HG03097 (cell line): ENCODE measurements around the gene AHDC1.
"Not testable (repeated sequence)": the region's sequence is repeated elsewhere in the genome, so short reads cannot be mapped to it uniquely, and the experiment has no call there.

ENCODE experiments used
- ATAC-seq: cut with Tn5 transposase; IDR thresholded peaks from one replicate; pipeline ENCODE4 v1.9.1; 2021; ENCODE audit not compliant: unreplicated experiment, low FRiP score

AHDC1 gene, protein sequence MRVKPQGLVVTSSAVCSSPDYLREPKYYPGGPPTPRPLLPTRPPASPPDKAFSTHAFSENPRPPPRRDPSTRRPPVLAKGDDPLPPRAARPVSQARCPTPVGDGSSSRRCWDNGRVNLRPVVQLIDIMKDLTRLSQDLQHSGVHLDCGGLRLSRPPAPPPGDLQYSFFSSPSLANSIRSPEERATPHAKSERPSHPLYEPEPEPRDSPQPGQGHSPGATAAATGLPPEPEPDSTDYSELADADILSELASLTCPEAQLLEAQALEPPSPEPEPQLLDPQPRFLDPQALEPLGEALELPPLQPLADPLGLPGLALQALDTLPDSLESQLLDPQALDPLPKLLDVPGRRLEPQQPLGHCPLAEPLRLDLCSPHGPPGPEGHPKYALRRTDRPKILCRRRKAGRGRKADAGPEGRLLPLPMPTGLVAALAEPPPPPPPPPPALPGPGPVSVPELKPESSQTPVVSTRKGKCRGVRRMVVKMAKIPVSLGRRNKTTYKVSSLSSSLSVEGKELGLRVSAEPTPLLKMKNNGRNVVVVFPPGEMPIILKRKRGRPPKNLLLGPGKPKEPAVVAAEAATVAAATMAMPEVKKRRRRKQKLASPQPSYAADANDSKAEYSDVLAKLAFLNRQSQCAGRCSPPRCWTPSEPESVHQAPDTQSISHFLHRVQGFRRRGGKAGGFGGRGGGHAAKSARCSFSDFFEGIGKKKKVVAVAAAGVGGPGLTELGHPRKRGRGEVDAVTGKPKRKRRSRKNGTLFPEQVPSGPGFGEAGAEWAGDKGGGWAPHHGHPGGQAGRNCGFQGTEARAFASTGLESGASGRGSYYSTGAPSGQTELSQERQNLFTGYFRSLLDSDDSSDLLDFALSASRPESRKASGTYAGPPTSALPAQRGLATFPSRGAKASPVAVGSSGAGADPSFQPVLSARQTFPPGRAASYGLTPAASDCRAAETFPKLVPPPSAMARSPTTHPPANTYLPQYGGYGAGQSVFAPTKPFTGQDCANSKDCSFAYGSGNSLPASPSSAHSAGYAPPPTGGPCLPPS (N-terminal part only)

DNA sequence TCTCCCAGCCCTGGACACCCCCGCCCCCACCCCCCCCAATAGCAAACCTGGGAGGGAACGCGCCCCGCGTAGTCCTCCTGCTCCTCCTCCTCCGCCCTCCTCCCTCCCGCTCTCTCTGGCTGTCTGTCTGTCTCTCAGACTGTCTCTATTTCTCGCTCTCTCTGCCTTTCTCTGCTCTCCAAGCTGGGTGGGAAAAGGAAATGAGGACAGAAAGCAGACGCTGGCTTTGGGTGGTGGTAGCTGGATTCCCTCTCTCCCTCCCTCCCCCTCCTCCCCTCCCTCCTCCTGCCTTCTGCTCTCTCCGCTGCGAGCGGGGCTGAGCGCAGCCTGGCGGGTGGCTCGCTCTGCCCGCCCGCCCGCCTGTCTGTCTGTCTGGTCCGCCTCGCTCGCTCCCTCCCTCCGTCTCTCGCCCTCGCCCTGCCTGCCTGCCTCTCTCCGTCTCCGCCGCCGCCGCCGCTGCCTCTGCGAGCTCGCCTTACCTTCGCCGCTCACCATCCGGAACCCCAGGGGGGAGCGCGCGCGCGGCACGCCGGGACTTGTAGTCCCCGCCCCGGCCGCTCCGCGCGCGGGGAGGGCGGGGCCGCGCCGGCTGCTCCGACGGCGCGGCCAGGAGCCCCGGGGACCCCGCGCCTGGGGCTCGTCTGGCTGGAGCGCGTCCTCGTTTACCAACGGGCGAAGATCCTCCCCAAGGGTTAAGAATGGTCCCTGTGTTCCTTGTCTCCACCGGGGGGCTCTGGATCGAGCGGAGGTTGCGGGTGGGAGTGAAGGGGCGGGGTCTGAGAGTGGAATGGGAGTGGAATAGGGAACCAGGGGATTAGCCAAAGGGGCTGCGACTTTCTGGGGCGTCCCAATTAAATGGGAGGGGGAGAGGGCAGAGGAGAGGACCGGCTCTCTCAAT lies at the start of gene AHDC1:
TSS of gene AHDC1 (minus strand) at position 464 of the 898 bp plus-strand sequence. CDS start 52,029 bp downstream, outside the sequence.
- ATAC-seq: no peak

DNA sequence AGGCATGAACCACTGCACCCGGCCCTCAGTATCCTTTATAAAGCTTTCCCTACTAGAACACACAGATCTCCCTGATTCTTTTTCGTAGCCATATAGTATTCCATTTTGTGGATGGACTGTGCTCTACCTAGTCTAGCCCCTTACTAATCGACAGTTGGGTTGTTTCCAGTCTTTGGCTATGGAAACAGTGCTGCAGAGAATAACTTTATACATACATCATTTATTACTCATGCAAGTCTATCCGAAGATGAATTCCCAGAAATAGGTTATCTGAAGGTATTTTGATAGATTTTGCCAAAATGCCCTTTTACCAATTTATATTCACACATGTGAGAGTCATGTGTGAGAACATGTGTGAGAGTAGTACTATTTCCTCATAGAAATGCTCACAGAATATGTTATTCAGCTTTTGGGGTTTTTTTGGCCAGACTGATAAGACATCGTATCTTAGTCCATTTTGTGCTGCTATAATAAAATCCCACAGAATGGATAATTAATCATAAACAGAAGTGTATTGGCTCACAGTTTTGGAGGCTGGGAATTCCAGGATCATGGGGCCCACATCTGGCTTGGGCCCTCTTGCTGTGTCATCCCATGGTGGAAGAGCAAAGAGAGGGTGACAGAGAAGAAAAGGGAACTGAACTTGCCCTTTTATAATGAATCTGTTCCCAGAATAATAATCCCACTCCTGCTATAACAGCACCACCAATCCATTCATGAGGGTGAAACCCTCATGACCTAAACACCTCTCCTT lies 48.3 kb upstream of the AHDC1 start:
- no peak for ATAC-seq

DNA sequence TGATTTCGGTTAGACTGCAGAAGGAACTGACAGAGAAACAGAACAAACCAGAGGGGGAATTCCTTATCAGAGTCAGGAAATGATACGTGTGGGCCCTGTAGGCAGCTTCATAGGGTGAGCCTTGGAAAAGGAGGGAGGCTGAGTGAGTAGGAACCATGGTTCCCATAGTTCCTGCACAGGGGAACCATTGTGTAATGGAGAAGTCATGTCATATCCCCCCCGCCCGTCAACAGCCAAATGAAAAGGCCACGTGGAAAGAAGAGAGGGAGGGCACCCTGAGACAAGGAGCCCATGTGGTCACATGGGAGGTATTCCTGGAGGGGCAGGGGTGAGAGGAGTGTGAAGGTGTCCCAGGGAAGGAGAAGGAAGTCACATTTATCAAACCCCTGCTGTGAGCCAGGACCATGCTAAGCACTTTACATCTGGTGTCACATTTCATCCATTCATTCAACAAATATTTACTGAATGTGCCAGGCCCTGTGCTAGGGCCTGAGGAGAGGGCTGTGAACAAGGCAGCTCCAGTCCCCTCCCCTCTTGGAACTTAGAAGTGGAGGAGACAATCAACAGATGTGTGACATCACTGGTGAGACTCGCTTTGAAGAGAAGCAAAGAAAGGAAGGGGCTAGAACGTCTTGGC lies 46.7 kb upstream of the AHDC1 start:
- no peak for ATAC-seq

DNA sequence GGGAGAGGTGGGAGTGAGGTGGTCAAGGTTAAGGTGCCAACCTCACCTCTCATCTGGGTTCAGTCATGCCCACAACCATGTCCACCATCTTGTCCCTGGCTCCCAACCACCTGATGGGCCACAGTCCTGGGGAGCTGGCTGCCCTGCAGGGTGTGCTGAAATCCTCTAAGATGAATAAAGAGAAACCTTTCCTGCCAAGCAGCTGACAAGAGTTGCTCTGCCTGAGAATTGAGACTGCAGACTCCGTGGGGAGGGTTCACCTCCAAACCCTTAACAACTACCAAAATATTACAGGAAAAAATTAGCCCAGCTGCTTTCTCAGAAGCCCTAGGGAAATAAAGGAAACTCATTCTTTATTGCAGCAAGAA lies 46.2 kb upstream of the AHDC1 start:
- ATAC-seq: no peak

DNA sequence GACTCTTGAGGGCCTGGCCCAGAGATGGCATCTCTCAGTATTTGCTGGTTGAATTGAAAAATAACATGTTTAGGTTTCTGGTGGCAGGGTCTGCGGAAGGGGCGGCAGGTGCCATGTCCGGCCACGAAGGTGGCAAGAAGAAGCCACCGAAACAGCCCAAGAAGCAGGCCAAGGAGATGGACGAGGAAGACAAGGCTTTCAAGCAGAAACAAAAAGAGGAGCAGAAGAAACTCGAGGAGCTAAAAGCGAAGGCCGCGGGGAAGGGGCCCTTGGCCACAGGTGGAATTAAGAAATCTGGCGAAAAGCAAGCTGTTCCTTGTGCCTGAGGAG lies 45.3 kb upstream of the AHDC1 start:
- ATAC-seq: no peak

DNA sequence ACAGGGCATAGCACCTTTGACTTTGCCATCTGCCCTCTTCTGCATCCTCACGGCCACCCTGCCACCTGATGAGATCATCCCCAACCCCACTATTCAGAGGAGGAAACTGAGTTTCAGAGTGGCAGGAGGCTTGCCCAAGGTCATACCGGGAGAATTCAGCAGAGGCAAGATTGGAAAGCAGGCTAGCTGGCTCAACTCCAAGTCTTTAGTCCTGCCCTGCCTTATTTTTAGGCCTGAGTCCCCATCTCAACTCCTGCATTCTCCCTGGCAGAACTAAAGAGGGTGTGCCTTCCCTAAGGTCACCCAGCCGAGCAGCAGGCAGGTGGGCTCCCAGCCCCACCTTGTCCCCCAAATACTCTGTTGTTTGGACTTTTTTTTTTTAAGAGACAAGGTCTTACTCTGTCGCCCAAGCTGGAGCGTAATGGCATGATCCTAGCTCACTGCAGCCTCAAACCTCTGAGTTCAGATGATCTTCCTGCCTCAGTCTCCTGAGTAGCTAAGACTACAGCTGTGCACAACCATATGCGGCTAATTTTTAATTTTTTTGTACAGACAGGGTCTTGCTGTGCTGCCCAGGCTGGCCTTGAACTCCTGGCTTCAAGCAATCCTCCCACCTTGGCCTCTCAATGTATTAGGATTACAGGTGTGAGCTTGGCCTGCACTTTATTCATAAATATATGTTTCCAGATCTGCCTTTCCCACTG lies 44.8 kb upstream of the AHDC1 start:
- no peak for ATAC-seq

DNA sequence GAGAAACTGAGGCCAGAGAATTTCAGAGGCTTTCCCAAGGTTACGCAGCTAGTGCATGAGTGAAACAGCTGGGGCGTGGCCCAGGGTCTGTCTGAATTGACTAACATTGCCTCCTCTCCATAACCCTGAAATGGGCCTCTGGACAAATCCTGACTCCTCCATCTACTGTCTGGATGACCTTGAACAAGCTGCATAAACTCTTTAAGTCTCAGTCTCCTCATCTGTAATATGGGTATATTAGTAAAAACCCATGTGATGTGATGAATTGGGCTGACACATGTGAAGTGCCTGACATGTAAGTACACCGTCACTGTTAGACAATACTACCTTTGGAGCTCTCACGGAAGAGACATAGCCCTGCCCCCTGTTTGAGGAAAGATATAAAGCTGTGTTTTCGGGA lies 43.4 kb upstream of the AHDC1 start:
- no peak for ATAC-seq

DNA sequence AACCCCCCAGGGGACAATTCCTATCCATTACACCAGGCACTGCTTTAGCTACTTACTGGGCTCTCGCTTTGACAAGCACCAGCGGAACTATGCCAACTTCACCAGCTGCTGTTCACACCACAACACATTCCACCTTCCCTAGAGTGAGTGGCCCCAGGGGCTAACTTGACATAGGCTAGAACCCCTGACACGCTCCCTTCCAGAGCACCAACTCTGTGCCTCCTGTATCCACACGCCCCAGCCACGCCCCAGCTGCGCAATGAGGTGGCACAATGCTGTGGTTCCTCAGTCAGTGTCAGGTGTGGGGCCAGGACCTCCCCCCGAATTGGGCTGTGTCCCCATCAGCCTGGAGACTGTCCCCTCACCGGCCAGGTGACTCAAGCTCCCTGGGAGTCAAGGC lies 42.7 kb upstream of the AHDC1 start:
- no peak for ATAC-seq

DNA sequence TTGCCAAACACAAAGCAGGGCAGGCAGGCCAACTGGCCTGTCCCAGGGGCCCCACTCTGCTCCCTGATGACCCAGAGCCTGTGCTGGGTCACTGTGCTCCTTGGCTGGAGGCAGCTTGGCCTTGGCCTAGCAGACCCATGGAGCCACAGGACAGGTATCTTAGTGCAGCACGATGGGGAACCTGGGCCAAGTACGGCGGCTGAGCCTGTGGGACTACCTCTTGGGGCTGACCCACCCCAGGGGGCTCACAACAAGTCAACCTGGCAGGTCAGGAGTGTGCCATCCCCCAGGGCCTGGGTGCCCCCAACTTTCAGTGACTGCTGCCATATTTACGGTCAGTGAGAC lies 41.1 kb upstream of the AHDC1 start:
- no peak for ATAC-seq

DNA sequence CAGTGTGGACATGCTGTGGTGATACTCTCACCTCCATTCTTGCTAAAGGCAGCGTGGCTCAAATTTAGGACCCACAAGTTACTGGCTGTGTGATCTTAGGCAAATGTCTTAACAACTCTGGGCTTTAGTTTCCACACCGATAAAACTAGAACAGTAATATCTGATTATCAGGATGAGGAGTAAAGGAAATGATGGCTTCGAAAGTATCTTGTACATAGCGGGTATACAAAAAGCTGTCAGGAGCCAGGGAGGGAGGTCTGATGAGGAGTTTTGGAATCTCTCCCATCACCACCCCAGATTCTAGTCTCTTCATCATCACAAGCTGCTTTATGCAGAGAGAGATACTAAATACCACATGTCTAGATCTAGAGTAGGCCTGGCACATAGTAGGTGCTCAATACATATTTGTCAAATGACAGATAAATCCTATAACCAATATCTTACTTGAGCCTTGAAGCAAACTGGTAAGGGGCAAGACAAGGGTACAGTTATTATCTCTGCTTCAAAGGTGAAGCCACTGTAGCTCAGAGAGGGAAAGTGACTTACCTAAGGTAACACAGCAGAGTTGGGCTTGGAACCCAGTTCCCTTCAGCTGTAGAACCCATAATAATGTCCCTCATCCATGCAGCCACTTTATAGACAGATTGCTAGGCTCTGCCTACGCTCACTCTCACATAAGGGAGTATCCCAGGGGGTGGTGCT lies 40.6 kb upstream of the AHDC1 start:
- ATAC-seq: no peak

DNA sequence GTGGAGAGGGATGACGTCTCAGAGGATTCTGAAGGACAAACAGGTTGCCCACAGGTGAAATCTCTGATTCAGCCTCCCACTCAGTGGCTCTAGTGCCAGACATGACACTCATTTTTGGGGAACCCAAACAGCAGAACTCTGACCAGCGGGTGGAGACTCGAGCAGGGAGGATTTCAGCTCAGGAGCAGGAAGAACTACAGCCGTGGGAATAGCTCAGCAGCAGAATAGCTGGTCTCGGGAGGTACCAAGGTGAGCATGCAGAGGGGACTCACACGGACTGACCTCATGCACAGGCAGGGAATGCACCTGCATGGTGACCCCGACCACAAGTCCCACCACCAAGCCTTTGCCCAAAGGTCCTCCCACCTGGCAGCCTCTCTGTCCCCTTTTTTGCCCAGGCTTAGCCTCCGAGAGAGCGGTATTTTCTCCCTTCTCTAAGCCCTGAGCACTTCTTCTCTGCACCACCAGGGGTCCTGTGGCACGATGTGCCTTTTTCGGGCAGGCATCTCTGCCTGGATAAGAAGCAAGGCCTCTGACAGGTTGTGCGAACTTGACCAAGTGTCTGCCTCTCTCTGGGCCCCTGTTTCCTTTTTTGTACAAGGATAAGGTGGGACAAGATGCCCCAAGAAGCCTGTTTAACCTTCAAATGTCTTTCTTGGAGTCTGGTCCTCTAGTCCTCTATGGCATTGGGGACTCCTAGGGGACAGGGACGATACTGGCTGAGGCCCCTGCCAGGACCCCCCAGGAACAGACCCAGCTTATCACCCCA lies 39.8 kb upstream of the AHDC1 start:
- no peak for ATAC-seq

DNA sequence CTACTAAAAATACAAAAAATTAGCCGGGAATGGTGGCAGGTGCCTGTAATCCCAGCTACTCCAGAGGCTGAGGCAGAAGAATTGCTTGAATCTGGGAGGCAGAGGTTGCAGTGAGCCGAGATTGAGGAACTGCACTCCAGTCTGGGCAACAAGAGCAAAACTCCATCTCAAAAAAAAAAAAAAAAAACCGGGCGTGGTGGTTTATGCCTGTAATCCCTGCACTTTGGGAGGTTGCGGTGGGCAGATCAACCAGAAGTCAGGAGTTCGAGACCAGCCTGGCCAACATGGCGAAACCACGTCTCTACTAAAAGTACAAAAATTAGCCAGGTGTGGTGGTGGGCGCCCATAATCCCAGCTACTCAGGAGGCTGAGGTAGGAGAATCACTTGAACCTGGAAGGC lies 36.6 kb upstream of the AHDC1 start:
- ATAC-seq: not testable (repeated sequence)

DNA sequence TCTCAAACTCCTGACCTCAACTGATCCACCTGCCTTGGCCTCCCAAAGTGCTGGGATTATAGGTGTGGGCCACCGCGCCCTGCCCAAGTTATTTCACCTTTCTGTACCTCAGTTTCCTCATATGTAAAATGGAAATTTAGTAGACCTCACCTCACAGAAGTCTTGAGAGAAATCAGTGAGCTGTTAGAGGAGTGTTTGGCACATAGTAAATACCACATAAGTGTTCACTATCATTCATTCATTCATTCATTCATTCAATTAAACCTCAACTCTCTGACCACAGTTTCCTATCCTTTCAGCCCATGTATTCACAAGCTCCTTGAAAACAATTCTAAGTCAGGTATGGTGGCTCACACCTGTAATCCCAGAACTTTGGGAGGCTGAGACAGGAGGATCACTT lies 34.9 kb upstream of the AHDC1 start:
- ATAC-seq: no peak

DNA sequence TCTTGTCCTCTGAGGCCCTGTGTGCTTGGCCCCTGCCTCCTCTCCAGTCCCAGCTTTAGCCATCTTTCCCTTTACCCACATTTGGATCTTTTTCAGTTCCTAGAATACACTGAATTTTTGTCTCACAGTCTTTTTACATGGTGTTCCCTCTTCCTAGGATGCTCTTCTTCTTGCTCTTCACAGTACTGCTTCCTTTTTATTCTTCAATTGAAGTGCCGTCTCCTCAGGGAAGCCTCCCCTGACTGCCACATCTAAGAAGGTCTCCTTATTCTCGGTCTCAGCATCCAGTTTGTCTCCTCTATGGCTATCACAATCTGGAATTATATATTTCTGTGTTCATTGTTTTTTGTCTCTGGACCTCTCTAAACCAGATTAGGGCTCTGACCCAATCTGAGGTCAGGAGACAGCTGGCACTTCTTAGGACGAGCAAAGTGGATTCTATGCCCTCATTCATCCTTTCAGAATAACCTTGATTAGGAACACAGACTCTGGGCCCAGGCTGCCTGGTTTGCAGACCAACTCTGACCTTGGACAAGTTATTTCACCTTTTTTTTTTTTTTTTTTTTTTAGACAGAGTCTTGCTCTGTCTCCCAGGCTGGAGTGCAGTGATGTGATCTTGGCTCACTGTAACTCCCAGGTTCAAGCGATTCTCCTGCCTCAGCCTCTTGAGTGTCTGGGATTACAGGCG lies 34.2 kb upstream of the AHDC1 start:
- no peak for ATAC-seq

DNA sequence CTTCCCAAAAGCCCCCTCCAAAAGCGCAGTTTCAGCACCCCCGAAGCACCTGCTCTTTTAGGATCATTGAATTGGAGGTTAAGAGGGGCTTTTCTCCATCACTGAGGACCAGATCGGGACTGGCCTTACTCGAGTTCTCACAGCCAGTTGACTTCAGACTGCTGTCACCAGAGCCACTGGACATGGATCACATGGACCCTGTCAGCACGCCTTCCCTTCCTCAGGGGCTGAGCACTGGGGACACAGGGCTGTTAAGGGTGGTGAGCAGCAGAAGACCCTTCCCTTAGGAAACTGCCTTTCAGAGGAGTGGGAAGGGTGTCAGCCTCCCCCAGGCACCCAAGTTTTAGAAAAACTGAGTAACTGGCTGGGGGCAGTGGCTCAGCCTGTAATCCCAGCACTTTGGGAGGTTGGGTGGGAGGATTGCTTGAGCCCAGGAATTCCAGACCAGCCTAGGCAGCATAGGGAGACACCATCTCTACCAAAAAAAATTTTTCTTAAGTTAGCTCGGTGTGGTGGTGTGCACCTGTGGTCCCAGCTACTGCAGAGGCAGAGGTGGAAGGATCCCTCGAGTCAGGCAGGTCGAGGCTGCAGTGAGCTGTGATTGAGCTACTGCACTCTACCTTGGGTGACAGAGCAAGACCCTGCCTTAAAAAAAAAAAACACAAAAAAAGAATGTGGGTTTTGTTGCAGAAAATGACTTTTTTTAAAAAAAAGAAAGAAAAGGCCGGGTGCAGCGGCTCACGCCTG lies 31.6 kb upstream of the AHDC1 start:
- ATAC-seq: no peak

DNA sequence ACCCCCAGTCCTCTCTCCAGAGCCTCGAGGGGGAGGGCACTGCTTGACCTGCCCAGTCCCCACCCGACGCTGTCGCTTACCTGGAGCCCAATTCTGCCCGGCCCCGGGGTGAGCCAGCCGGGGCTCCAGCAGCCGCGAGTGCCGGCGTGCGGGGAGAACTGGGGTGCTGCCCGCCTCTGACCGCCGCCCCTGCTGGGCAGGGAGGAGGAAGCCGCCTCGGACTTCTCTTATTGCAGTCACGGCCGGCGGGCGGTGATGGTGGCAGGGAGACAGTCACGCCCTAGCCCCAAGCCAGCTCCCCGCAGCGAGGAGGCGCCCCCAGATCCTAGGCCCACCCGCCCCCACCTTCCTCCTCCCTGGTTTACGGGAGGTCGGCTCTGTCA lies 31.0 kb upstream of the AHDC1 start, which contains the start of gene FGR:
TSS of gene FGR (minus strand) at position 201 of the 383 bp plus-strand sequence. CDS start 11,269 bp downstream, outside the sequence.
- no peak for ATAC-seq
